Stimulated activated CD8-positive, alpha-beta memory T cell treated with anti-CD3 and anti-CD28 coated beads, Interleukin-4, amount 100 ng/mL, for 4 hours (primary cell): ENCODE measurements around the gene TNPO1.

Experiments
- DNase-seq, 2 donors: peaks; one replicate each; pipeline ENCODE4 v3.0.0-alpha.2; 2020; ENCODE audit warnings: low read depth in 2 of 2, low spot score in 1 of 2

Gene TNPO1

GRCh38 chr5:72817671-72818266 is 1.3 kb downstream of the TNPO1 start:
- DNase-seq = no peak

GRCh38 chr5:72818866-72819534 is 2.5 kb downstream of the TNPO1 start:
- DNase-seq = peak; percentile 3 to 18

- no peak for DNase-seq
Measured at GRCh38 chr5:72821776-72822175, 5.3 kb downstream of the TNPO1 start.

- DNase-seq = no peak
Measured at GRCh38 chr5:72822944-72823343, 6.5 kb downstream of the TNPO1 start.

GRCh38 chr5:72829707-72830106 is 13.2 kb downstream of the TNPO1 start:
- no peak for DNase-seq

- DNase-seq = no peak
Measured at GRCh38 chr5:72830362-72830761, 13.9 kb downstream of the TNPO1 start.

GRCh38 chr5:72831685-72832084 is 15.2 kb downstream of the TNPO1 start:
- no peak for DNase-seq

- no peak for DNase-seq
Measured at GRCh38 chr5:72834924-72835323, 18.5 kb downstream of the TNPO1 start.

- no peak for DNase-seq
Measured at GRCh38 chr5:72835633-72836032, 19.2 kb downstream of the TNPO1 start.

- DNase-seq = no peak
Measured at GRCh38 chr5:72836810-72837209, 20.3 kb downstream of the TNPO1 start.

- DNase-seq = no peak
Measured at GRCh38 chr5:72837524-72838096, 21.1 kb downstream of the TNPO1 start.

GRCh38 chr5:72840041-72840440 is 23.6 kb downstream of the TNPO1 start:
- DNase-seq = no peak

- no peak for DNase-seq
Measured at GRCh38 chr5:72841756-72842535, 25.5 kb downstream of the TNPO1 start.

- DNase-seq = no peak
Measured at GRCh38 chr5:72842816-72843215, 26.4 kb downstream of the TNPO1 start.

GRCh38 chr5:72844218-72844603 is 27.8 kb downstream of the TNPO1 start:
- no peak for DNase-seq

GRCh38 chr5:72845889-72846288 is 29.4 kb downstream of the TNPO1 start:
- DNase-seq = no peak

- no peak for DNase-seq
Measured at GRCh38 chr5:72846483-72846882, 30.0 kb downstream of the TNPO1 start.

GRCh38 chr5:72847439-72847838 is 31.0 kb downstream of the TNPO1 start:
- DNase-seq = no peak

- DNase-seq = peak; percentile 70 to 77
Measured at GRCh38 chr5:72847989-72848473, 31.6 kb downstream of the TNPO1 start.

GRCh38 chr5:72848474-72849428 is 32.3 kb downstream of the TNPO1 start:
- DNase-seq = peak; percentile 11 to 20

GRCh38 chr5:72849546-72849945 is 33.1 kb downstream of the TNPO1 start:
- no peak for DNase-seq
